ENCODE measurements around the gene FRYL. TPM values are rescaled to one million over a fixed set of nuclear protein-coding genes. Genes with fewer than 3 reads are reported as not detected.

The FRYL gene
- total RNA-seq, 1 experiment from 2014 or later = 47.7 TPM

GRCh38 chr4:48739560-48740019 is 40.5 kb downstream of the FRYL start:
- H2AFZ ChIP-seq (ENCODE audit: low read depth, low read length, poor library complexity, severe bottlenecking) = no peak overlapping the region
- H3K9ac ChIP-seq (ENCODE audit: low read length) = no peak overlapping the region
- no peaks in the 10 kb centered on the region for H3K9me3 ChIP-seq (ENCODE audit: control insufficient read depth in 1 of 2, insufficient read depth in 1 of 2, low read depth in 1 of 2, low read length in 2 of 2)
- intact Hi-C loops (cut with micrococcal nuclease) = no loop called here
- H3K4me2 ChIP-seq (ENCODE audit: low read length) = no peak overlapping the region
- peaks cover 79% of the 10 kb centered on the region for H3K79me2 ChIP-seq (ENCODE audit: insufficient read depth, low read length)
- no TSS peak for BruUV-seq (replicated peaks)
- POLR2A ChIA-PET = no interaction called here
- CTCF ChIA-PET = no interaction called here
- no peaks in the 10 kb centered on the region for H3K4me1 ChIP-seq (ENCODE audit: control insufficient read depth in 1 of 2, insufficient read depth in 2 of 2, low read length in 2 of 2)
- ATAC-seq (no peak), DNase-seq (ENCODE audit: low read depth, low spot score) (no peak)
- RAD21 ChIA-PET (ENCODE audit: low non-redundant PET in 1 of 2, low total read pairs in 2 of 2, uncharacterized antibody in 2 of 2, unreplicated experiment in 2 of 2) = no interaction called here
- no peaks in the 10 kb centered on the region for H3K27me3 ChIP-seq (ENCODE audit: insufficient read depth, low read length)
- no peaks in the 10 kb centered on the region for H3K36me3 ChIP-seq (ENCODE audit: control insufficient read depth in 1 of 2, insufficient read depth in 2 of 2, low read length in 2 of 2)
- no peaks in the 10 kb centered on the region for H4K20me1 ChIP-seq (ENCODE audit: insufficient read depth)
- no peaks in the 10 kb centered on the region for H3K9me2 ChIP-seq (ENCODE audit: insufficient read depth)
- no peak overlapping the region for H3K27ac ChIP-seq (ENCODE audit: low read depth, low read length)
- TF ChIP-seq MAX (IDR thresholded peaks at IDR 0.05) = no peak
- TF ChIP-seq CTCF (IDR thresholded peaks at IDR 0.05 in 2 of 3, conservative IDR thresholded peaks at IDR 0.05 in 1 of 3; ENCODE audit: borderline replicate concordance in 1 of 3, insufficient read depth in 1 of 3, low read depth in 2 of 3, low read length in 2 of 3) = no peak
- no peak for TF ChIP-seq ZNF274 (IDR thresholded peaks at IDR 0.05; ENCODE audit: low read depth, low read length)
- no peak for TF ChIP-seq ZBTB33 (IDR thresholded peaks at IDR 0.05; ENCODE audit: extremely low read depth, insufficient replicate concordance, low read length)
- TF ChIP-seq EGR1 (IDR thresholded peaks at IDR 0.05; ENCODE audit: low read depth) = no peak
- TF ChIP-seq YY1 (IDR thresholded peaks at IDR 0.05; ENCODE audit: extremely low read depth, insufficient replicate concordance, low read depth, low read length) = no peak
- TF ChIP-seq CEBPB (IDR thresholded peaks at IDR 0.05; ENCODE audit: low read depth) = no peak
- TF ChIP-seq POLR2AphosphoS5 (IDR thresholded peaks at IDR 0.05; ENCODE audit: low read depth, low read length) = no peak
- TF ChIP-seq POLR2A (IDR thresholded peaks at IDR 0.05; ENCODE audit: borderline replicate concordance, extremely low read depth, insufficient read depth, insufficient read length) = no peak
- no peak for TF ChIP-seq SP1 (IDR thresholded peaks at IDR 0.05; ENCODE audit: low read depth)
- no peak for TF ChIP-seq JUND (IDR thresholded peaks at IDR 0.05)
- no peak for TF ChIP-seq SRF (IDR thresholded peaks at IDR 0.05; ENCODE audit: low read depth)
- no peak for TF ChIP-seq EZH2phosphoT487 (IDR thresholded peaks at IDR 0.05; ENCODE audit: borderline replicate concordance)
- no peak for TF ChIP-seq ATF3 (IDR thresholded peaks at IDR 0.05)
- no peak for TF ChIP-seq ELF1 (IDR thresholded peaks at IDR 0.05; ENCODE audit: borderline replicate concordance, low read depth)
- no peak for TF ChIP-seq EZH2 (IDR thresholded peaks at IDR 0.05)
- TF ChIP-seq TCF7L2 (IDR thresholded peaks at IDR 0.05; ENCODE audit: borderline replicate concordance, extremely low read depth, insufficient read depth, insufficient read length) = no peak
- no peak for TF ChIP-seq REST (IDR thresholded peaks at IDR 0.05; ENCODE audit: low read depth)
- no peak for TF ChIP-seq ZFX (IDR thresholded peaks at IDR 0.05)
- no peak for TF ChIP-seq CBX3 (IDR thresholded peaks at IDR 0.05; ENCODE audit: low read depth)
- no peak overlapping the region for H3K4me3 ChIP-seq (replicated peaks in 1 of 2; ENCODE audit: low read depth in 1 of 2, low read length in 2 of 2)

All from HCT116 (cell line).